GM12864 (cell line): Measurements from ENCODE around the gene DAB1.

Experiments used
- DNase-seq: peaks from one replicate; pipeline ENCODE4 v3.0.0-alpha.2; 2011; ENCODE audit warnings: low read depth
- H3K4me3 ChIP-seq: 2 replicates; pipeline ENCODE4 v1.5.1; 2011; ENCODE audit warnings: mild to moderate bottlenecking, low read depth, low read length, control low read depth
- CTCF ChIP-seq: IDR thresholded peaks from 2 replicates; pipeline ENCODE4 v1.5.1; 2011; ENCODE audit warnings: low read depth, mild to moderate bottlenecking, moderate library complexity, low read length, control low read depth, inconsistent platforms; ENCODE audit errors: missing control alignments

DAB1 gene

DNA sequence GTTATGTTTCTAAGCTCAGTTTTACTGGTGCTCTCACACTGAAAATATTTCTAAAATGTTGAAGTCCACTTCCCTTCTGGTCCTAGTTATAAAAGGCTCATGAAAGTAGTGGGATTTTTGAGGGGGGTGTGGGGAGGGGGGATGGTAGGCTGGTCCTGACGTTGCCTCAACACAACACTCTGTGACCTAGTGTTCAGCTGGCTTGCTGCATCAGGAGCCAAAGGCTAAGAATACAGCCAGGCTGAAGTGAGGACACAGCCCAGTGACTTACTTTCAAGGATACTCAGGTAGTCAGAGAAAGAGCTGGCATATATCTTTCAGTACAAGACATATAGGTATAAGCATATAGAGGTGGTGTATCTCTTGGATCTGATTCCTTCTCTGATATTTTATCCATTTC, 306.1 kb downstream of the DAB1 start:
- no peak for DNase-seq
- no peak for TF ChIP-seq CTCF
- no peak overlapping the region for H3K4me3 ChIP-seq

DNA sequence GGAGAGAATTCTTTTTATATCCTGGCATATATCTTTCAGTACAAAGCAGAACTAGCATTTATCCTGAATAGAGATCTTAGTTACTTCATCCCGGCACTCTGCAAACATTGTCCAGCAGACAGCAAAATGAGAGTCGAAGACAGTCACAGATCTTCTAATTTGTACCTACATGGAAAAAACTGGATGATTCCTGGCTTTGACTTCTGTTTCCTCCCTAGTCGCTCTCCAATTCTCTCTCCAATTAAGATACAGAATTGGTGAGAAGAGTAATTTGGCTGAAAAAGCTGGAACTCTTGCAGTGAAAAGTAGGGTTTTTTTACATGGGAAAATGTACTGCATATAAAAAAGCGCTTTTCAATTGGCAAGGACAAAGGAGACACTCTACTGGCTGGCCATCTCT, 307.0 kb downstream of the DAB1 start:
- no peak for DNase-seq
- no peak overlapping the region for H3K4me3 ChIP-seq
- no peak for TF ChIP-seq CTCF

DNA sequence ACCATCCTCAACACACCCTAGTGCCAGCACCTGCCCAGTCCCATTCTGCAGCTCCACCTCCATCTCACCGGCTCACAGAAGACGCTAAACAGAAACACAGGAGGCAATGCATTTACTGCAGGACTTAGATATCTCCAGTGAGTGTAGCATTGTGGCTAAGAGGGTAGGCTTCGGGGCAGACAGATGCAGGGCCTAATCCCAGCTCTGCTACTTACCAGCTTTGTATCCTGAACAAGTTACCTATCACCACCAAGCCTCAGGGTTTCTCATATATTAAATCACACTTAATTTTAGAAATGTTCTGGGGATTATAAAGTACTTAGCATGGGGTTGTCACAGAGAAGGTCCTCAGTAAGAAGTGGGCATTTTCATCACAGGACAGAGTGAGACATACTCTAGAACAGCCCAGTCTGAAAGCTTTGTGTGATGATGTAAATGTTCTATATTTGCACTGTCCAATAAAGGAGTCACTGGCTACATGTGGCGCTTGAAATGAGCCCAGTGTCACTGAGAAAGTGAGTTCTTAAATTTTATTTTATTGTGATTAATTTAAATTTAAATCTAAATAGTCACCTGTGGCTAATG, 308.7 kb downstream of the DAB1 start:
- H3K4me3 ChIP-seq = no peak overlapping the region
- DNase-seq = no peak
- no peak for TF ChIP-seq CTCF

- no peak overlapping the region for H3K4me3 ChIP-seq
- DNase-seq = no peak
- no peak for TF ChIP-seq CTCF
Observed at GRCh38 chr1:57112148-57112547, 311.7 kb downstream of the DAB1 start.

- TF ChIP-seq CTCF = no peak
- no peak for DNase-seq
- no peak overlapping the region for H3K4me3 ChIP-seq
Observed at GRCh38 chr1:57111175-57111574, 312.7 kb downstream of the DAB1 start.

DNA sequence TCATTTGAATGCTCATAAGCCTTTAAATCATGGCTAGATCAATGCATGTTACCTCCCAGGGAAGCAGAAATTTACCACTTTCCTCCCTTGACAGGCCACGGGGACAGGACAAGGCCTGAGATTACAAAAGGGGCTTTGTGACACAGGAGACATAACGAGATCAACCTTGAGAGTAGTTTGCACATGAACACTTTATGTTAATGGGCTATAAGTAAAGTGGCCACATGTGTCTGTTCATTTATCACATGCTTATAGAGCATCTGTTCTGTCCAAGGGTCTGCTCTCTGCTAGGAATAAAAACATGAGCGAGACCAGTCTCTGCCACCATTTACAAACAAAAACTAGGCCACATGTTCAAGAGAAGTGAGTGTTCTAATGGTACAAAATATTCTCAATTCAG, 314.0 kb downstream of the DAB1 start:
- TF ChIP-seq CTCF = no peak
- H3K4me3 ChIP-seq = no peak overlapping the region
- DNase-seq = no peak

DNA sequence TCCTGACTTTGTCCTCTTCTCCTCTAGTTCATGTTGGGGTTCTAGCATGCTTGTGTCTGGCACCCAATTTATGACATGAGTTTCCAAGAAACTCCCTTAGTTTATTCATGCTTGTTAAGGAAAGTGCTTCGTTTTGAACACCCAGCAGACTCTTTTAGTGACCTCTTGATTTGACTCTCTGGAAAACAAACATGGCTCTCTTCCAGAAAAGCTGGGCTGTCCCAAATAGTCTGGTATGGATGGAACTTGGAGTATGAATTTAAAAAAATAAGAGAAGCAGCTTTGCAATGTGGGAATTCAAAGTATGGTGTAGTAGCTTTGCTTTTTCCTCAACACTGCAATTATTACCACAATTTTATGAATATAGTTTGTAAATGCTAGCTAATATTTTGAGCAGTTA, 314.6 kb downstream of the DAB1 start:
- no peak for DNase-seq
- no peak for TF ChIP-seq CTCF
- no peak overlapping the region for H3K4me3 ChIP-seq
